Activated CD8-positive, alpha-beta memory T cell treated with anti-CD3 and anti-CD28 coated beads for 36 hours (primary cell): ENCODE measurements around the gene C1D. TPM values are rescaled to one million over a fixed set of nuclear protein-coding genes. Genes with fewer than 3 reads are reported as not detected.

Experiments
- CTCF ChIA-PET: fragments of 350-600 bp; sonication (Branson Sonifier 250); formaldehyde crosslinking; loops from one replicate; lab custom pipeline; 2021; ENCODE audit warnings: antibody characterized with exemption; lab: Charles Lee
- POLR2A ChIA-PET: fragments of 350-600 bp; sonication (Branson Sonifier 250); formaldehyde crosslinking; loops from one replicate; lab custom pipeline; 2021; ENCODE audit warnings: antibody characterized with exemption; lab: Charles Lee
- total RNA-seq, 2 experiments: library from RNA; stranded (reverse); gene quantifications; one replicate each; pipeline ENCODE4 v1.2.3, GENCODE V29; 2021

The C1D gene
- total RNA-seq, 2 experiments from 2014 or later, result 33.4 to 33.8 TPM

DNA sequence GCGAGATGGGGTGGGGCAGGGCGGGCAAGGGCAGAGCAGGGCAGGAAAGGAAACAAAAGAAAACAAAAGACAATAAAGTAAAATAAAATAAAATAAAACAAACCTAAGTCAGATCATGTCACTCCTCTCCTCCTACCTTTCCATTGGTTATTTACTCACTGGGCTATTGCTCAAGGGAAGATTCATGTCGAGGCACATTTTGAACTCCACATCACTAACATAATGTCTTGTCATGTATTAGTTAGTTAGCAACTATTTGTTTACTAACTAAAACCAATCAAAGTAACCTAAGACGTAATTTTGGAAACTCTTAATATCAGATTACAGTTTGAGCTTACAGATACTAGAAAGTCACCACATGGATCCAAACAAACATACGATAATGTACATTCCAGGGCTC lies 2.2 kb downstream of the C1D start:
- CTCF ChIA-PET, result no interaction called here
- POLR2A ChIA-PET, result no interaction called here

- POLR2A ChIA-PET, result no interaction called here
- CTCF ChIA-PET, result no interaction called here
Measured at GRCh38 chr2:68059784-68060525, 2.8 kb downstream of the C1D start.

DNA sequence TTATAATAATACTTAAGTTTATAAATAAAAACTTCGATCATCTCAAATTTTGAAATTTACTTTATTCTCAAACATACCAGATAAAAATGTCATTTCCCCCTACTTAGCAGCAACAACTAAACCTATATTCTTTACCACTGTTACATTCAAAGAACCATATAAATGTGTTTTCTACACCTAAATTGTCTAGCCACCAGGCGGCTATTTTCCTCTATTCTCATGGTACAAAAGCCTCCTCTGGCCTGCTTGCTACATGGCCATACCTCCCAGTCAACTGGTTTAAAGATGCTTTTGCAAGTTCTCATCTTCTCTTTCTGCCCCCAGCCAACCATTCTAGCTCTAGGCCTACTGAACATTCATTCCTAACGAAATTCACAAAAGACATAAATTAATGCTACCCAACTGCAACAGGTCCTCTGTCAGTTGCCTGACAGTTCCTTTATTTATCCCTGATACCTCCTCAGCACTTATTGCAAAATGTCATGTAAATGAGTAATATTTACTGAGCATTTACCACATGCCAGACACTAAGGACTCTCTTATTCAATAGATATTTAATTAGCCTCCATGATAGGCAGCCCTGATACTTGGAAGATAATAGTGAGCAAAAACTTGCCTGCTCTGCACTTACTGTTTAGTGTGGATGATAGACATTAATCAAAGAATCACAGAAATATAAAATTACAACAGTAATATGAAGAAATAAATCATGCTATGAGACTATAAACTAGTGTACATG lies 5.0 kb downstream of the C1D start:
- ChIA-PET POLR2A (no interaction called here), CTCF (no interaction called here)

DNA sequence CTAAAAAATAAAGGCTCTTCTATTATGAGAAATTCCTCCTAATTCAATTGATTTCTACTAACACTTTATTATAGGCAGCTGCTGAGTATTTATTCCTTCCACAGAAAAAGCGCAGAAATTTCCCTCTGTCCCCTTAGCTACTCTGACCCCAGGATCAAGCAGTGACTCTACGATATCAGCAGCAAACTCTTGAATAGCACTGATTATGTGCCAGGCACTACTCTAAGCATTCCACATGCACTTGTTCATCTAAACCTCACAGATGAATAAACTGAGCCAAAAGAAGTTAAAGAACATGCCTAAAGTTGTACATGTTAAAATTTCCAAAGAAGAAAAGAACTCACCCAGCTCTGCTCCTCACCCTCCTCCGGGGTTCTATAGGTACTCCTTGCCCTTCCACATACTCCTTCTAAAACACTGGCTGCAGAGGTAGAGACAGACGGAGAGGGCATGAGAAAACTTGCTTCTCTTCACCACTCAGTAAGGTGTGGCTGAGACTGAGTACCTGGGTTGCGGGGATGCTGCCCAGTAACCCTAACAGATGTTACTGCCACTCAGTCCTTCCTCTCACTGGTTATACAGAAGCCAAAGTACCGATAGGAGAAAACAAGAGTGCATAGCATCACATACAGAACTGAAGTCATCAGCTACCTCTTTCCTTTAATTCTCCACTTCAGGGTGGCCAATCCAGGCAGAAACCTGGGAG lies 9.9 kb downstream of the C1D start:
- CTCF ChIA-PET, result no interaction called here
- POLR2A ChIA-PET, result no interaction called here

DNA sequence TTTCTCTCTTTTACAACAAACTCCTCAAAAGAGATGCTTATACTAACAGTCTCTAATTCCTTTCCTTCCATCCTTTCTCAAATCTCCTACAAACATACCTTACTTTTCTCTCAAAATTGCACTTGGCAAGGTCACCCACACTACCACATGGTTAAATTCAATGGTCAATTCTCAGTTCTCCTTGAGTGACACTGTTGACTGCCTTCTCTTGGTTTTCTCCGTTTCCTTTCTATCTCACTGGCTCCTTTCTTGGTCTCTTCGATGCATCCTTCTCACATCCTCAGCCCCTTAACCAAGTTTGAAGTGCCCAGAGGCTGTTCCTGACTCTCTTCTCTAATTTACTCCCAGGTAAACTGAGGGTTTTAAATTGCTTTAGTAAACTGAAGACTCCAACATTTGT lies 12.5 kb downstream of the C1D start:
- POLR2A ChIA-PET, result no interaction called here
- CTCF ChIA-PET, result no interaction called here

DNA sequence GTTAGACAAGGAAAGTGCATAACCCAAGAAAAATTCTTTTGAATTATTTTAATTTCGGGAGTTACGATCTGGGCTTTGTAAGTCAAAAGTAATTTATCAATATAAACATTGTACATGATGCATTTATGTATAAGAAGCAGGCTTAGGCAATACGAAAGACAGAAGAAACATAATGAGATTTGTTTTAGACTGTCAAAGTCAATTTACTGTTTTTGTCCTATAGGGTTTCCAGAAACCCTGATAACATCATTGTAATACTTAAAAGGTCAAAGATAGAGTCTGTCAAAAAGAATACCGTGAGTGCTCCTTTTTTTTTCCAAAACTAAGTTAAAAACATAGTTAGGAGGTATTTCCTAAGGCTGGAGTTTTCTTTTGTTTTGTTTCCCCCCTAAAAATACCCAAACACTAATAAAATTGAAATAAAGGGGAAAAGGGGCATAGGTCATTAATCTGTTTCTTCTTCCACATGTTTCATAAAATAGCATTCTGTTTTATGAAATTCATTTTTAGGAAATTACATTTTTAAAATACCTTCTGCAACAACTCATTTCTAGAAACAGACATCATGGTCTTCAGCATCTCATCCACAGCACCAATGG lies 16.1 kb downstream of the C1D start:
- ChIA-PET CTCF (no interaction called here), POLR2A (no interaction called here)

DNA sequence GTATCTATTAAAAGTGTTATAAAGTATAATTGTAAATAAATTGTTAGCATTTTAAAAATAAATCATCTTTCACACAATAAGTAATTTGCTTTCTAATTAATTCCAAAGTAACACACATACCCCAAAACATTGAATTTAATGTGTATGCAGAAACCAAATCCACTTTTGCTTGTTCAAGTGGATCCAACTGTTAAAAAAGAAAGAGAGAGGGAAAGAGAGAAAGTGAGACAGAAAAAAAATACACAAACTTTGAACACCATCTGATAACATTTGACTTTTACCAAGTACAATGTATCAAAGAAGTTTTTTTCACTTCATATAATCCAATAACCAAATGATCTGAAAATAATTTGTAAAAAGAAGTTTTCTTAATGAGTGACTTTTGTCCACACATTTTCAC lies 16.6 kb downstream of the C1D start:
- POLR2A ChIA-PET, result no interaction called here
- CTCF ChIA-PET, result no interaction called here

- ChIA-PET POLR2A (no interaction called here), CTCF (no interaction called here)
Measured at GRCh38 chr2:68045342-68045741, 17.5 kb downstream of the C1D start.

DNA sequence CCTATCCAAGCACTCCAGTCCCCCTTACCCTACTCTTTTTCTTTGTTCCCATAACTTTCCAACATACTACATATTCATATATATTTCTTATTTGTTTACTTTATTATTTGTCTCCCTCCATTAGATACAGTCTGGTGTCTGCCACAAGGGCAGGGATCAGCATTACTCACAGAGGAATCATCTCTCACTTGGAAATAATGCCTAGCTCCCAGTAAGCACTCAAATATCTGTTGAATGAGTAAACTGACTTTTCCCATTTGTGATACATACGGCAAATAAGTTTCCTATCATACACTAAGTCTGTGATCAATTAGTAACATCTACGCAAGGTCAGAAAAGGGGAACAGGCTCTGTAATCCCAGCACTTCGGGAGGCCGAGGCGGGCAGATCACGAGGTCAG lies 18.7 kb downstream of the C1D start:
- CTCF ChIA-PET, result no interaction called here
- POLR2A ChIA-PET, result no interaction called here

GRCh38 chr2:68043695-68044094 lies 19.1 kb downstream of the C1D start:
- CTCF ChIA-PET, result no interaction called here
- POLR2A ChIA-PET, result no interaction called here

DNA sequence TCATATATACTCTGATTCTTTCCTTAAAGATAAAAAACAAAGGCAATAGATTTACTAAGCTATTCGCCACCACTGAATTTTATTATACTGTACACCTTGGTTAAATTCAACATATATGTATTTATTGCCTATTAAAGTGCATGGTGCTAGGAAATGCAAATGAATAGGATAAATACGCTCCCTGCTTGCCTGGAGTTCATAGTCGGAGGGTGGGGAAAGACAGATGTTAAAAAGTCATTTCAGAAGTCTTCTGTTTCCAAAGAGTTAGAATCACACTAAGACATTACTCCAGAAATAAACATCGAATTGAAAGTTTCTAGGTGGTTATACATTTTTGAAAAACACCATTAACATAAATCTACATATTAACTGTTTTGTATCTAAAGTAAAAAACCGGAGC lies 19.8 kb downstream of the C1D start:
- POLR2A ChIA-PET, result no interaction called here
- CTCF ChIA-PET, result no interaction called here

DNA sequence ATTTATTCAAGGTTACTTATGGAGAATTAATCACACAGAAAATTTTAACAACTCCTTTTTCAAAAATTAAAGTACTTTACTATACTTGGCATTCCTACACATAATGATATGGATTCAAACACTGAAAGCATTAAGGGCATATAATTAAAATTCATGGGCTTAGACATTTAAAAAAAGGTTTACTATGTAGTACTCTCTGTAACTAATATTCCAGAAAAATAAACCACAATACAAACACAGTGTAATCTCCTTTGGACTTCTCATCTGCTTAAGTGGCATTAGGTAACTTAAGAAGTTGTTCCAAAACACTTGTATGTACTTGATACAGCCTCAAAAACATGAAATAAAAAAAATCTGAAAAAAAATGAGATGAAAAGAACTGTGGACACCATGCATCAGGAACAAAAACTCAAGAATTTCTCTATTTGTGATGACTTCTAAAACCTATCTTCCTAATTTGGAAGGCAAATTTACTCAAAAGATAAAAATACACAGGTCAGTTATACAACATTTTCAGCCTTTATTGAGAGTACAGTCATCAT lies 21.0 kb downstream of the C1D start:
- POLR2A ChIA-PET, result no interaction called here
- CTCF ChIA-PET, result no interaction called here

DNA sequence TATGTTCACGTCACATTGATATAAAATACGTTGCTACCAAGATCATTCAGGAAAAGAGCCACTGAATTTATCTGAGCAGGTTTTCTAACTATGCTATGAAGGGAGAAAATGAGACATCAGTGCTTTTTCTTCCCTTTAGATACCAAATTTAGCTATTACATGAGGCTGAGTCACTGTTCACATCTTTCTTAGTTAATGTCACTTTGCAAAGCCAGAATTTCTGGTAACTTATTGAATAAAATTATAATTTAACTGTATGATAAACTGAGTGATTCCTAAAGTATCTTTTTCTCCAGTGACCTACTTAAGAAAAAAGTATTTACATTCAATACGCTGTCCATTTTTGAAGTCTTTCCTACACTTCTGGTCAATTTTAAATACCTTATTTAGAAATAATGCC lies 22.7 kb downstream of the C1D start:
- POLR2A ChIA-PET, result no interaction called here

DNA sequence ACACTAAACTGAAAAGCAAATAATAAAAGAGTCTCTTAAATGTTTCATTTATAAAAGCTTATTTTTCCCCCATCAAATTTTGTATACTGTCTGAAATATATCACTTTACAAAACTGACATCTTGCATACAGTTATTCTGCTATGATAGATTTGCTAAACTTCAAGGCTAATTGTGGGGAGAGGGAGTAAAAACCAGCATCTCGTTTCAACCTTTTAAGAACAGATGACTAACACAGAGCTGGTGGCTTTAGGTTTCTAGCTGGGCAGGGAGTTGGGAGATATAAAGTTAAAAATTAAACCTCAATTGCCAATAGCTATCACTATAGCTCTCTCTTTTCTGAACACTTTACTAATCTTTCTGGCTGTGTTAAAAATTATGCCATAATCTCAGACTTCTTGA lies 23.5 kb downstream of the C1D start:
- CTCF ChIA-PET, result no interaction called here

More for the DNA sequence above, 22.7 kb downstream of the C1D start:
- CTCF ChIA-PET, result no interaction called here

DNA sequence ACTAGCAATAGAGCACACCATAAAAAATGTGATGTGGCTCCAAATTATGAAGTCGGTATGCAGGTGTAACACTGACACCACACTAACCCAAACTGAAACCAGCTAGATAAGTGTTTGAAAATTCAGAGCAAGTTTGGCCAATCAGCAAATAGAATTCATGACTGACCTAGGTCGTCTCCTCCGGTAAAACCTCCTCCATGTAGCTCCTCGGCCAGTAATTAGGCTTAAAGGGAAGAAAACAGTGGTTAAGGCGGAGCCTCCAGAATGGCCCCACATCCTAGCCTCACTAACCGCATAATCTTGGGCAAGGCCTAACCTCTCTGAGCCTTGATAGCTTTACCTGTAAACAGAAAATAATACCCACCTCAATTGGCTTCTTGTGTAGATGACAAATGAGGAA lies 30.1 kb downstream of the C1D start:
- POLR2A ChIA-PET, result no interaction called here
- CTCF ChIA-PET, result no interaction called here

More for the DNA sequence above, 23.5 kb downstream of the C1D start:
- POLR2A ChIA-PET, result no interaction called here

GRCh38 chr2:68031542-68032160 lies 31.2 kb downstream of the C1D start:
- ChIA-PET CTCF (no interaction called here), POLR2A (no interaction called here)

DNA sequence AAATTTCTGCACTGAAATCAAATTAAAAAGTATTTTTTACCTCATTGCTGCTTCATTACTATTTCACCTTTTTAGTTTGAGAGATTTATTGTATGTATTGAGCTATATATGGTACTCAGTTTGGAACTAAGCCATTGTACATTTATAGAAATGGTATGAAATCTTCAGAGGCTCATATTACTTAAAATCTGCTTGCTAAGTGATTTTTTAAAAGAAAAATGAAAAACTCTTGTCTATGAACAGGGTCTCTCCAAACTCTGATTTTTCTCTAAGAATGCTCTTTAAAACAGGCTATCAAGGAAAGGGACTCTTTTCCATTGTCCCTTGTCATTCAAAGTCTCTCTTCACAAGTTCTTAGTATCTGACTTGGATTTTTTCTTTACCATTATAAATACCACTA lies 31.8 kb downstream of the C1D start:
- POLR2A ChIA-PET, result no interaction called here

DNA sequence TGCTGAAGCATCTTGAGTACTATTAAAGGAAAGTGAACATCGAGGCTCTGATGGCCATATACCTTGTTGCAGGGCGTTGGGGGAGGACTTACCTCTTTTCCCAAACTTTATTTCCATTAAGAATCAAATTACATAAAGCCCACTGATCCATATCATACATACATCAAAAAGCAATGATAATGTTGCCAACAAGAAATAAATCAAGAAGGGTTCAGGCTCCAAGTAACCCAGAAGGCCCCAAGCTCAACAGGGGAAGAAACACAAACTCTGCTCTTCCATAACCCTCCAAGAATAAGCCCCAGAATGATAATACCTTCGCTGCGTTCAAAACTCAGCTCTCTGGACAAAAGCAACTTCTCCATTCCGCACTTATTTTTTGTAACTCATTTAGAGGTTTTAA lies 32.3 kb downstream of the C1D start:
- CTCF ChIA-PET, result no interaction called here
- POLR2A ChIA-PET, result no interaction called here

More for the DNA sequence above, 31.8 kb downstream of the C1D start:
- CTCF ChIA-PET, result no interaction called here

DNA sequence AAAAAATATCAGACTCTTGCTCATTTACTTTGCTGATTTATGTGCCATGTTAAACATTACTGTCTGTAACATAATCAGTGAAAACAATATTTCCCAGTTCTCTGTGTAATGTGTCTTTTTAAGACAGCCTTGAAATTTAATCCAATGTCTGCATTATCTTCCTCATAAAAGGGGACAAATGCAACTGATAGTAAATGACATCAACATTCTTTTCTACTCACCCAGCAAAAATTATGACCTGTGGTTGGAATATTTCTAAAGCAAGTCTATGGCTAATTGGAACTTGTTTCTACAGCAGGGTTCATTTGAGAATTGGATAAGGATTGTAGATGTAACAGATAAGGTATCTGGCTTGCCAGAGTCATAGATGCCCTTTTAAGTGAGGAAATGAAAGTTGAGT lies 34.8 kb downstream of the C1D start:
- CTCF ChIA-PET, result no interaction called here

GRCh38 chr2:68024450-68024849 lies 38.4 kb downstream of the C1D start:
- ChIA-PET POLR2A (no interaction called here), CTCF (no interaction called here)

More for the DNA sequence above, 34.8 kb downstream of the C1D start:
- POLR2A ChIA-PET, result no interaction called here
